ENCODE measurements around the gene PALLD.
"Not testable (repeated sequence)": the region's sequence is repeated elsewhere in the genome, so short reads cannot be mapped to it uniquely, and the experiment has no call there.

PALLD gene

GRCh38 chr4:168928346-168928745 lies 431.5 kb downstream of the PALLD start:
- no peak for DNase-seq

- DNase-seq = no peak
Observed at GRCh38 chr4:168928875-168929274, 432.0 kb downstream of the PALLD start.

- DNase-seq = no peak
Observed at GRCh38 chr4:168930413-168931196, 433.8 kb downstream of the PALLD start.

- no peak for DNase-seq
Observed at GRCh38 chr4:168931215-168931650, 434.4 kb downstream of the PALLD start.

GRCh38 chr4:168932138-168932537 lies 435.3 kb downstream of the PALLD start:
- no peak for DNase-seq

GRCh38 chr4:168933423-168933822 lies 436.6 kb downstream of the PALLD start:
- no peak for DNase-seq

- DNase-seq = not testable (repeated sequence)
Observed at GRCh38 chr4:168937473-168937872, 440.6 kb downstream of the PALLD start.

- no peak for DNase-seq
Observed at GRCh38 chr4:168942985-168943384, 446.1 kb downstream of the PALLD start.

- DNase-seq = no peak
Observed at GRCh38 chr4:168945291-168945690, 448.4 kb downstream of the PALLD start.

GRCh38 chr4:168952821-168953246 lies 456.0 kb downstream of the PALLD start:
- DNase-seq = not testable (repeated sequence)

- no peak for DNase-seq
Observed at GRCh38 chr4:168955674-168956073, 458.8 kb downstream of the PALLD start.

GRCh38 chr4:168960716-168961115 lies 463.9 kb downstream of the PALLD start:
- DNase-seq = no peak

GRCh38 chr4:168972596-168972995 lies 475.7 kb downstream of the PALLD start:
- DNase-seq = no peak

Data from stimulated activated CD4-positive, alpha-beta T cell treated with anti-CD3 and anti-CD28 coated beads, Interleukin-2, amount 100 ng/mL, for 24 hours (primary cell).